Muscle of back (tissue), 11 donors: ENCODE data around the gene CRYGA. TPM values are rescaled to one million over a fixed set of nuclear protein-coding genes. Genes with fewer than 3 reads are reported as not detected.
"Not testable (repeated sequence)": the region's sequence is repeated elsewhere in the genome, so short reads cannot be mapped to it uniquely, and the experiment has no call there.

Experiments used
- DNase-seq, 3 donors: peaks; one replicate each; pipeline versions ENCODE4 v3.0.0 to v3.0.0-alpha.2; 2013
- polyA plus RNA-seq, 10 donors: library from polyadenylated mRNA; unstranded; fragments of 120-200 nt; gene quantifications; one replicate each; pipeline ENCODE4 v1.2.1, GENCODE V29; 2013; ENCODE audit not compliant: insufficient read length in 10 of 10

The CRYGA gene
- polyA plus RNA-seq, 10 donors, result not detected

DNA sequence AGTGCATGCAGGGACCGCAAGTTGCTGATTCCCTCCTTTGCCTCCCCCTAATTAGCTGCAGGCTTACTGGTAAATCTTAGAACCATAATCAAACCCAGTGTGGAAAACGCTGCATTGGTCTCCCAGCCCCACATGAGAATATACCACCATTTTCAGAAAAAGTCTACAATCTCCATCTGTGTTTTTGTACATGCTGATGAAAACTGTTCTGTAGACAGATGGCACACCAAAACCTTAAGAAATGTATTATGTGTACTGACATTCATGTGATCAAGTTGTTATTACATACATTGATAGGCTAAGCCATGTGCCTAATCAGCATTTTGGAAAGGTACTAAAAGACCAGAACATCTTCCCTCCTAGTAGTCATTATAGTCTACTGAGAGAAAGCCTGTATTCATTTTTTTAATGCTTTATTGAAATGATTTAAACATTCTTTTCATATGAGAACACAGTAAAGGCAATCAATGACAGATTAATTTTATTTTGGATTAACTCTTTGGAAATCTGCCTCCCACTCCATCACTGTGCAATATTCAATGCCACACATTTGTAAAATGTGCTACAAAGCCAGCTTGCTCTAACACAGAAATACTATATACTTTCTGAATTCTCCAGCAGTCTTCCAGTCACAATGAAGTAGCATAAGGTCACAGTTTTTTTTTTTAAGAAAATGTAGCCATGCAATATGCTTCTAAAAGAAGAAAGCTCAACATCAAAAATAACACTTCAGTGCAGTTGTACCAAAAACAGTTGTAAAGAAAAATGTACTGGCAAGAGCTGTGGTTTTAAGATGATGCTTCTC is 1.8 kb upstream of the CRYGA start:
- no peak for DNase-seq

DNA sequence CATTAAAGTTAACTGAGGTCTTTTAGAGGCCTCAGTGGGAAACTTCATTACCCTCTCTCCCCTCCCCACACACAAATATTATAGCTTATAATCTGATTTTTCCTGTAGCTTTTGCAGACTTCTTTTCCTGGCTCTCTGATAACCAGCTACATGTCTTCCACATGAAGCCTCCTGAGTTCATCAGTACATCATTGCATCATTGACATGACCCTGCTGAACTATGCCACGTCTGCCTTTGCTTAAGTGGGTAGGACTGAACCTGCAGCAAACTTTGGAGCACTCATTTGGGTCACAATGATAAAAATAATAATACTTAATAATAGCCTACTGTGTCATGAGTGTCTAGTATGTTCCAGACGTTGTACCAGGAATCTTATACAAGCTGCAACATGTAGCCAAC is 7.0 kb downstream of the CRYGA start:
- DNase-seq, result no peak

DNA sequence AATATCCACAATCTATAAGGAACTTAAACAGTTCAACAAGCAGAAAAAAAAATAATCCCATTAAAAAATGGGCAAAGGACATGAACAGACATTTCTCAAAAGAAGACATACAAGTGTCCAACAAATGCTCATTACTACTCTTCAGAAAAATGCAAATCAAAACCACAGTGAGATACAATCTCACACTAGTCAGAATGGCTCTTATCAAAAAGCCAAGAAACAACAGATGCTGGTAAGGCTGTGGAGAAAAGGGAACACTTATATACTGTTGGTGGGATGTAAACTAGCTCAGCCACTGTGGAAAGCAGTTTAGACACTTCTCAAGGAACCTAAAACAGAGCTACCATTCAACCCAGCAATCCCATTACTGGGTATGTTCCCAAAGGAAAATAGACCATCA is 10.2 kb downstream of the CRYGA start:
- no peak for DNase-seq

DNA sequence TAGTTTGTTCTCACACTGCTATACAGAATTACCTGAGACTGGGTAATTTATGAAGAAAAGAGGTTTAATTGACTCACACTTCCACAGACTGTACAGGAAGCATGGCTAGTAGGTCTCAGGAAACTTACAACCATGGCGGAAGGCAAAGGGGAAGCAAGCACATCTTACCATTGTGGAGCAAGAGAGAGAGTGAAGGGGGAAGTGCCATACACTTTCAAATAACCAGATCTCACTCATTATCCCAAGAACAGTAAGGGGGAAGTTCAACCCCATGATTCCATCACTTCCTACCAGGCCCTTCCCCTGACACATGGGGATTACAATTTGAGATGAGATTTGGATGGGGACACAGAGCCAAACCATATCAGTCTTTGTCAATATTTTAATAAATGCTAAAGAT is 12.4 kb downstream of the CRYGA start:
- no peak for DNase-seq

DNA sequence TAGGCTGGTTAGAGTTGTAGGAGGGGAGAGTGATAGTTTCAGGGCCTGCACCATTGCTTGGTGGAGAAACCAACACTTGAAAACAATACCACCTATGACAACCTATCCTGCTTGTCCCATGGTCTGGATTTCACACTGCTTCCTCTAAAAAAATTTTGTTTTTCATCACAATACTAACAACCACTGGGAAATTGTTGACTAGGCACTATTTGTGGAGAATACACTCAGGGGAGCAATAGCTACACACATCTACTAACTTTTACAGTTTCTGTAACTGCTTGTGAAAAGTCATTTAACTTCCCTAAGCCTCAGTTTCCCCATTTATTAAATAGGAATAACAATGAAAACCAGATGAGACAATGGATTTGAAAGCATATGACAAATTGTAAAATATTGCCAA is 13.3 kb downstream of the CRYGA start:
- DNase-seq, result no peak

DNA sequence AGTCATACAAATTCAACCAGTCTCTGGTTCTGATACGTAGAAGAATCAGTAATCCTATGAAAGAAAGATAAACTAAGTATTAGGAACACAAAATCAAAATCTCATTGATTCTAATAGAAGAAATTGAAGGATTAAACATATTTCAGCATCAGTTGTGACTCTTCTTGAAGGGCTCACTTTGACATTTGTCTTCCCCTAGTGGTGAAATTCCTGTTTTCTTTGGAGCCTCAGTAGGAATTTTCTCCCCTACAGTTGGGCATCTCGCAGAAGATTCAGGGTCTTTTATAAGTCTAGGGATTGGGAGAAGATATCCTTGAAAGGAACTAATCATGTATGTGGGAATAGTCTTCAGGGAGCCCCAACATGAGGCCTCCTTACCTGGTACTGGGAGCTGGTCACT is 14.6 kb downstream of the CRYGA start:
- no peak for DNase-seq

DNA sequence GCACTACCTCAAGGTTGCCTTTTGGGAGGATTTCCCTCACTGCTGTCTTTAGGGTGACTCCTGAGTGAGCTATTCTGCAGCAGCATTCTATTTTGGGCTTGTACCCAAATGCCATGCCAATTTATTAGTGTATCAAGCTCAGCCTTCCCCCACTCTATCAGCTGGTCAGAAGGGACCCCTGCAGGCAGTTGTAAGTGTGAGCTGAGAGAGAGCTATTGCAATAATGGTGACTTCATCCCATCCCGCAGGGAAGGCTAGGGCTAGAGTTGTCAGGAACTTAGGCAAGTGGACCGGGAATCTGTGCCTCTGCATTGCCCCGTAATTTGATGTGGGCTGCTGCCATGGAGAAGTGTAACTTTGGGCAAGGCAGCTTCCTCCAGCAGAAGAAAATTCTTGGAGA is 15.6 kb downstream of the CRYGA start:
- DNase-seq, result no peak

DNA sequence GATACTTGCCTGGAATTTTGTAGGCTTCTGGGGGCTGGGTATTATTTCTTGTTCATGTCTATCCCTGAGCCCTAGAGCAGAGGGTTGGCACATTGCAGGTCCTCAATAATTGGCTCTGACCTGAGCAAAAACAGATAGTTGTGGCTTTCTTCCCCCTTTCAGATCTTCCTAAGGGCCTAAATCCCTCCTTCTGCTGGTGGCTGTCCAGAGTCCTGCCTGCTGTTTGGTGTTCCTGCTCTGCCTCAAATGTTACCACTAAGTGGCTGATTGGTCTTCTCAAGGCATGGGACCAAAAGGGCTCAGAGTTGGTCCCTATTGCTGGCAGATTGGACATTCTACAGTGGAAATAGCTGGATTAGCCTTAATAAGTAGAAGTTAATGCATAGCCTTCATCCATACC is 16.4 kb downstream of the CRYGA start:
- DNase-seq, result no peak

DNA sequence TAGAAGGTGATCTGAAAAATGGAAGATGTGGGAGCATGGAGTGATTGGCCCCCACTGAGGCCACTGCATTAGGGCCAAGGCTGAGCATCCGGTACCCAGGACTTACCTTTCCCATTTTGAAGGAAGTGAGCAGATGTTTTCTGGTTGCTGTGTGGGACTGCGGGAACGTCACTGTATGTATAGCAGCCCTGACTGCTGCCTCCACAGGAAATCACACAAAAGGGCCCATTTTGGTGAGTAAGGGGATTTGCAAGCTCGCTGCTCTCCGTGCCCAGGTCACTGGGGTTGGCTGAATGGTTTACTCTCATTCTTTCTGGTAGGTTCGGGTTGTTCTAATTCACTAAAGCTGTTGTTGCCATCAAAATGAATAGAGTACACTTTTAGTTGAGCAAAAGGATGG is 17.4 kb downstream of the CRYGA start, which contains the start of gene CRYGB:
Gene CRYGB (minus strand): TSS at position 153 of the 400 bp plus-strand sequence. CDS start 38 bp downstream, at position 115.
- no peak for DNase-seq

DNA sequence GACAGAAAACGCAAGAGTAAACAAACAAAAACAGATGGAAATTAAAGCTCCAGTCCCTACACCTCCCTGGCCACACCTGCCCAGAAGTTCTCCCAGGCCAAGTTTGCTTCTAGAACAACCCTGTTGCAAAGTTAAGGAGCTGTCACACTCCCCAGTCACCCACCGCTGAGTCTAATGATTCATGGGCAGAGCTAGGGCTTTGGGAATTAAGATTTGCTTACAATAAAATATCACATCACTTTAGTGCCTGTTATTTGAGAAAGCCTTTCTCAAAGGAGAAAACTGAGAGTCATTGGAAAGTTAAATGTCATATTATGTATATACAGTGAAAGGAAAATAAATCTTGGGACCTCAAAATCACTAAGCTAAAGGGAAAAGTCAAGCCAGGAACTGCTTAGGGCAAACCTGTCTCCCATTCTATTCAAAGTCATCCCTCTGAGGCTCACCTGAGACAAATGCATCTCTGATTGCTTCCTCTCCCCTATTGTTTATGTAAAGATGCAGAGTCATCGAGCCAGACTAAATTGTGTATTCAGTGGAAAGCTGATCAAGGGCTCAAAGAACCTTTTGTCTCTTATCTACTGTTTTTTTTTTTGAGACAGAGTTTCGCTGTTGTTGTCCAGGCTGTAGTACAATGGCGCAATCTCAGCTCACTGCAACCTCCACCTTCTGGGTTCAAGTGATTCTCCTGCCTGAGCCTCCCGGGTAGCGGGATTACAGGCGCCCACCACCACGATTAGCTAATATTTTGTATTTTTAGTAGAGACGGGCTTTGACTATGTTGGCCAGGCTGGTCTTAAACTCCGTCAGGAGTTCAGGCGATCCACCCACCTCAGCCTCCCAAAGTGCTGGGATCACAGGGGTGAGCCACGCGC is 20.2 kb downstream of the CRYGA start:
- DNase-seq, result no peak

DNA sequence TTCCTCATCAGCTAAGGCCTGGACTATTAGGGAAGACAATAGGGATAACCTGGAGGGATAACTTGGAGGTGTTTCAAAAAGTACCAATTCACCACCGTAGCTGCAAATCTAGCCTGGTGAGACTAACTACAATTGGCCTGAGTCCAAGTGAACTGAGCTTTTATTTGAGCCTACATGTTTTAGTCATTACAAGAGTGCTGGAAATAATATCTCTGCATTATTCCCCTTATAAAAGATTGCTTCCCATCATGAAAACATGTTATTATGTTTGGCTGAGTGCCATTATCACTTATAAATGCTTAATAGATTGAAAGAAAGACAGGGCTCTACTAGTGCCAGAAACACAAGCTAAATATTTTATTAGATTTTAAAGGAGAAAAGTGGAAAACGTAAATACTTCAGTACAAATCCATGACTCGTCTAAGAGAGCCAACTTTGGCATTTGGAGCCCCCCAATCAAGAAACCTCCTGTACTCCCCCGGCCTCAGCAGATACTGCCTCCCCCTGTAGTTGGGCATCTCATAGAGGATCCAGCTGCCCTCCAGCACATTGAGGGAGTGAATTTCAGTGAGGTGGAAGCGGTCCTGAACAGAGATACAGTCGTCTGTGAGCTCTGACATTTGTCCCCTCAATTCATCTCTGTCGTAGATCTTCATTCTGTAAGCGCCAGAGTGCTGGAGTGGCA is 21.0 kb downstream of the CRYGA start:
- DNase-seq, result peak; percentile 3 to 40 (median 13)

DNA sequence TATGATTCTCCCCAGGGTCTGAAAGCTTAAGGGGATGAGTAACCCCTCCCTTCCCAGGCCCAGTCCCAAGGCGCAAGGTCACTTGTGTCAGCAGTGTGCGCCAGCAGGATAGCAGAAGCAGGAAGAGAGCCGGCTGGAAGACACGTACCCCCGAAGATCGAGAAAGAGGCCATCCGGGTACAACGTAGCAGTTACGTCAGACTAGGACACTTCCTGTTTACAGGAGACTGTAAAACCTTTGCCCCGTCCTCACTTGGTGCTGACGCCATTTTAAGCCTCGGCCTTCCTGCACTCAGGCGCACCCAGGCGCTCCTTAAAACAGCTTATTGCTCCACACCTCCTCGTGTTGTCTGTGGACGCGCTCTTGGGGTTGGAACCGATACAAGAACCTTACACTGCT is 23.9 kb downstream of the CRYGA start:
- no peak for DNase-seq

DNA sequence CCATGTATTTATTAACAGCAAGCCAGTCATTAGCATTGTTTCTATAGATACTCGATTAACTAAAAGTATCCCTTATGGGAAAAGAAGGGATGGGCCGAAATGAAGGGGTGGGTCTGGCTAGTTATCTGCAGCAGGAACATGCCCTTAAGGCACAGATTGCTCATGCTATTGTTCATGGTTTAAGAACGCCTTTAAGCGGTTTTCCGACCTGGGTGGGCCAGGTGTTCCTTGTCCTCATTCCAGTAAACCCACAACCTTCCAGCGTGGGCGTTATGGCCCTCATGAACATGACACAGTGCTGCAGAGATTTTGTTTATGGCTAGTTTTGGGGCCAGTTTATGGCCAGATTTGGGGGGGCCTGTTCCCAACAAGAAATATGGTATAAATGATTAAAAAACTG is 25.1 kb downstream of the CRYGA start:
- DNase-seq, result not testable (repeated sequence)

DNA sequence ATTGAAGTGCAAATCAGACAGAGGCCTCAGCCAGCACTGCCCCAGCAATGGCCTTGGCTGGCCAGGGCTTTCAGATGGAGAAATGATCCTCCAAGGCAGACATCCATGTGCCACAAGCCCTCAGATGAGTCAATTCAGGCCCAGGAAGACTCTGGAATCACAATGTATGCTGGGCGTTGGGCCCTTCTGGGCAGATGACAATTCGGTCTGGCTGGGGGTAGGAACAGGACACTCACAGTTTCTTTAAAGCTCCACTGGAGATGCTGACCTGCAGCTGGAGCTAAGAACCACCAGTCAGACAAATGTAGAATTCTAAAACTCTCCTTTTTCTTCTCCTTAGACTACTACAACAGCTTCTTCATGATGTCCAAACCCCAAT is 26.7 kb downstream of the CRYGA start:
- no peak for DNase-seq

DNA sequence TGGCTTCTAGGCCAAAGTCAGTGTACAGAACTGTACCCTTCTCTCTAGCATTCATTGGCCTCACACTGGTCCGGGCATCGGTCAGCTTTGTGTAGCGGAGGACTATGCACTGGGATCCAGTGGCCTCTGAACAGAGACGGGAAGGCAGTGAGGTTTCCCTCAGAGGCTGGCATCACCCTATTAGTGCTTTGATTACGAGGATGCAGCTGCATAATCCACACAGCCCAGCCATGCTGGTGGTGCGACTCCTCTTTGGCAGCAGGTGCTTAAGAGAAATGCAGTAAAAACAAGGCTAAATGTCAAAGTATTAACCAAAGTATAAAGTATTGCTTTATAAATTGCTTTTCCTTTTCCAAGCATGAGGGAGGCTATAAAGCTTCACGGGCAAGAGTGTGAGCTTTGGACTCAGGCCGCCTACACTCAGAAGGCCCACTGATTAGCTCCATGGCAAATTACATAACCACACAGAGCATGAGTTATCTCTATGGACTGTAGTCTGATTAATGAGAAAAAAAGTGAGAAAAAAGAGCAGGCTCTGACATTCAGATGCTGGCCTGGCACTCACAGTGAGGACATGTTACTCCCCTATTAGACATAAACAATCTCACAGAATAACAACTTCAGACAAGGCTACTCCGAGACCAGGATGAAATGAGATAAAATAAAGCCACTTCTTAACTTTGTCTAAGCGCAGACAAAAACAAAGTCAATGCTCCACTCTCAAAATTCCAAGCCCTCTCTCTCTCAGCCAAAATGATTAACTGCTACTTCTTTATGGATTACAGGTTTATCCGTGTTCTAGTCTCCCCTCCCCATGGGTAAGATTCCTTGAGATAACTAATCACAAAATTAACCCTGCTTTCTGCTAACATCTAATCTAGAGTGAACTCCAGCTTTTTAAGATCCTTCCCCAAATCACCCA is 27.3 kb downstream of the CRYGA start:
- no peak for DNase-seq

DNA sequence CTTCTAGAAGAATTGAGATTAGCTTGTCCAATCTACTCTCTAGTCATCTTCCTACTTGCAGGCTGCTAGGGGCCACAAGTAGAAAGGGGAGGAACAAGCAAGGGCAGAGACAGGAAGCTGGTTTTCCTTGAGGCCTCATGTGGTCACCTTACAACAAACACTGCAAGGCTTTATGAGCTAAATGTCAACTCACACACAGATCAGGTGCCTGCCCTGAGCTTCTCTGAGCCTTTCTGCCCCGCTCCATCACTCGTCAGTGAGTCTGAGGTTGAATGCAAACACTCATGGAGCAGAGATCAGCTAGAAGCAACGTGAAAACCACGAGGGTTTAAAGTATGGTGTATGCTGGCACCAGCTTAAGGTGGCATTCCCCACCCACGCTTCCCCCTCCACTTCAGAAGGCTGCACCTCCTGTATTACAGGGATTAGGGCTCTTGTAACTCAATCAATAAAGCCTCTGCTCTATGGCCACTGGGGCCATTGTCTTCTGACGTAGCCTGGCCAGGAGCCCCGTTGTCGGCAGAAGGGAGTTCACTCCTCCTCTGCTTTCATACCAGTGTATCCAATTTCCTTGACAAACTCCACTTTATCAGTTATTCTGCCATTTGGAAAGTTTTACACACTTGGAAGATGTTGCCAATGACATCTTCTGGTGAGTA is 28.3 kb downstream of the CRYGA start:
- no peak for DNase-seq

DNA sequence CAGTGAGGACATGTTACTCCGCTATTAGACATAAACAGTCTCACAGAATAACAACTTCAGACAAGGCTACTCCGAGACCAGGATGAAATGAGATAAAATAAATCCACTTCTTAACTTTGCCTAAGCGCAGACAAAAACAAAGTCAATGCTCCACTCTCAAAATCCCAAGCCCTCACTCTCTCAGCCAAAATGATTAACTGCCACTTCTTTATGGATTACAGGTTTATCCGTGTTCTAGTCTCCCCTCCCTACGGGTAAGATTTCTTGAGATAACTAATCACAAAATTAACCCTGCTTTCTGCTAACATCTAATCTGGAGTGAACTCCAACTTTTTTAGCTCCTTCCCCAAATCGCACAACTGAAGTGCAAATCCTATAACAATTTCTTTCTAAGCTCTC is 32.7 kb downstream of the CRYGA start:
- no peak for DNase-seq

DNA sequence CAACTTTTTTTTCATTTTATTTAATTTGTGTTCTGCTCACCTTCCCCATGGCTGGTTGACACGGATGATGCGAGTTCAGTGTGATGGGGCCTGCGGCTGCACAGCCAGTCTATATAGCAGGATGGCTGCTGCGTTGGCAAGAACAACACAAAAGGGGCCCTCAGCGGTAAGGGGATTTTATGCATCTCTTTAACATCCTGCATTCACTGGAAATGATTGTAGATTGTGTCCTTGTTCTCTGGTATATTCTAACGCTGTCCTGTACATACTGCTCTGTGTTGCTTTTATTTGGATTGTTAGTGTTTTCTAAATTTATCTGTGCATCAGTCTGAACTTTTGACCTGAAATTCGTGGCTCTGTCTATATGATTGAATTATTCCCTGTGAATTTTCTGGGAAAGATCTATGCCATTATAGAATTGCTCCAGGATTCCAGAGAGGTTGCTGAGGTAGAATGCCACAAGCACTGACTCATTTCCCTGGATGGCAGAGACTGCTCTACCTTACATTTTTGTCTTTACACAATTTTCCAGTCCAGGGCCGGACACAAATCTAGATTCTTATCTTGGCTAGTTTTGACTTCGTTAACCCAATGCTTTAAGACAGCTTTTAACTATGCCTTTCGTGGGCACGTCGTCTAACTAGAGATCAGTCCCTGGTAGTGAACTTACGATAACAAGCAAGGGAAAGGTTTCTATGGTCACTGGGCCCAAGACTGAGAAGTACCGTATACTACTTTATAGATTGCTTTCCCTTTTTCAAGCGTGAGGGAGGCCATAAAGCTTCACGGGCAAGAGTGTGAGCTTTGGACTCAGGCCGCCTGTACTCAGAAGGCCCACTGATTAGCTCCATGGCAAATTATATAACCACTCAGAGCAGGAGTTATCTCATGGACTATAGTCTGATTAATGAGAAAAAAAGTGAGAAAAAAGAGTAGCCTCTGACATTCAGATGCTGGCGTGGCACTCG is 33.4 kb downstream of the CRYGA start, which contains the start of gene CRYGC:
Gene CRYGC (minus strand): TSS at position 85 of the 968 bp plus-strand sequence. CDS start 36 bp downstream, at position 49.
- DNase-seq, result no peak

DNA sequence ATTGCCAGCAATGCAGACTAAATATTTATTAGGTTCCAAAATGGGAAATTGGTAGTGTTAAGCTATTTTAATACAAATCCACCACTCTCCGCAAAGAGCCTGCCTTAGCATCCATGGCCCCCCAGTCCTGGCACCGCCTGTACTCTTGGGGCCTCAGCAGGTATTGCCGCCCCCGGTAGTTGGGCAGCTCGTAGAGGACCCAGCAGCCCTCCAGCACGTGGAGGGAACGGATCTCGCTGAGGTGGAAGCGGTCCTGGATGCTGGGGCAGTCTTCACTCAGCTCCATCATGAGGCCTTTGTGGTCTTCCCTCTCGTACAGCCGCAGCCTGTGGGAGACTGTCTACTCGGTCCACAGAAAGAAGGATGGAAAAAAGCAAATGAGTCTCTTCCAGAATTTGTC is 35.3 kb downstream of the CRYGA start:
- no peak for DNase-seq
